HepG2 (cell line): ENCODE results near the gene MAGEB17. TPM values are rescaled to one million over a fixed set of nuclear protein-coding genes. Genes with fewer than 3 reads are reported as not detected.

Experiments
- ATAC-seq: fragments of 200-7000 bp; cut with Tn5 transposase; 3 replicates; pipeline ENCODE4 v1.9.1; 2020; ENCODE audit warnings: mild to moderate bottlenecking, moderate library complexity
- BruUV-seq: library from RNA; stranded (reverse); fragments of 400-500 nt; replicated peaks from 2 replicates; lab custom pipeline; 2021; lab: Mats Ljungman, UMichigan
- CTCF ChIA-PET: fragments of 300-600 bp; formaldehyde crosslinking; extraction: SDS; loops from one replicate; lab custom pipeline; 2021; ENCODE audit warnings: low total read pairs, inconsistent platforms, low intra/inter-chr PET ratio; lab: Yijun Ruan, JAX
- POLR2A ChIA-PET: fragments of 350-600 bp; sonication (Branson Sonifier 250); formaldehyde crosslinking; loops from one replicate; lab custom pipeline; 2020; ENCODE audit warnings: antibody characterized with exemption, inconsistent platforms; lab: Yijun Ruan, JAX
- DNase-seq: peaks from one replicate; pipeline ENCODE4 v3.0.0-alpha.2; 2015; ENCODE audit warnings: low spot score
- FAIRE-seq: peaks from 3 replicates; lab custom pipeline; 2011; peaks lifted over from hg19 to GRCh38; lab: Jason Lieb, UNC
- H2AFZ ChIP-seq: one replicate; pipeline ENCODE4 v1.6.1; 2011; ENCODE audit warnings: low read length, inconsistent platforms
- H3K27ac ChIP-seq: fragments of 300-600 bp; 3 replicates; pipeline ENCODE4 v1.8.0; 2011; ENCODE audit warnings: mixed run types, mild to moderate bottlenecking, mixed read lengths, low read length, inconsistent platforms; ENCODE audit not compliant: insufficient read depth; ENCODE audit errors: extremely low read length
- H3K27me3 ChIP-seq, 2 experiments: fragments of 200-600 bp in 1 of 2; 2 replicates in 1 of 2; 3 replicates in 1 of 2; pipeline versions ENCODE4 v1.6.0 to v1.8.0; 2011; ENCODE audit warnings: low read length in 2 of 2, mild to moderate bottlenecking in 2 of 2, moderate library complexity in 2 of 2, inconsistent platforms in 1 of 2; ENCODE audit not compliant: insufficient read depth in 2 of 2, control insufficient read depth in 1 of 2
- H3K36me3 ChIP-seq, 2 experiments: fragments of 200-600 bp in 1 of 2; replicated peaks in 1 of 2; 2 replicates in 1 of 2; 3 replicates in 1 of 2; pipeline versions ENCODE4 v1.5.1 to v1.8.0; 2011; ENCODE audit warnings: low read length in 2 of 2, inconsistent platforms in 1 of 2; ENCODE audit not compliant: insufficient read depth in 2 of 2, control insufficient read depth in 1 of 2
- H3K4me1 ChIP-seq: 2 replicates; pipeline ENCODE4 v1.5.1; 2012; ENCODE audit warnings: low read length, inconsistent platforms; ENCODE audit not compliant: insufficient read depth
- H3K4me2 ChIP-seq: 2 replicates; pipeline ENCODE4 v1.6.0; 2011; ENCODE audit warnings: low read depth, low read length, inconsistent platforms
- H3K4me3 ChIP-seq, 3 experiments: fragments of 200-600 bp in 1 of 3; sonication (generic), shearing (Covaris generic) in 1 of 3; replicated peaks in 1 of 3; 2 replicates each; pipeline ENCODE4 v1.5.1; 2011 to 2016; ENCODE audit warnings: low read length in 3 of 3, inconsistent platforms in 2 of 3, low read depth in 2 of 3, mild to moderate bottlenecking in 2 of 3, control low read depth in 1 of 3, mixed read lengths in 1 of 3; ENCODE audit not compliant: insufficient read depth in 1 of 3
- H3K79me2 ChIP-seq: one replicate; pipeline ENCODE4 v1.6.1; 2011; ENCODE audit warnings: low read length, inconsistent platforms; ENCODE audit not compliant: insufficient read depth
- H3K9ac ChIP-seq: 2 replicates; pipeline ENCODE4 v1.6.0; 2011; ENCODE audit warnings: mild to moderate bottlenecking, low read depth, low read length, inconsistent platforms; ENCODE audit not compliant: insufficient read depth
- H3K9me3 ChIP-seq: 2 replicates; pipeline ENCODE4 v1.5.1; 2012; ENCODE audit warnings: mild to moderate bottlenecking, low read length
- H4K20me1 ChIP-seq: 2 replicates; pipeline ENCODE4 v1.6.0; 2011; ENCODE audit warnings: inconsistent platforms, mild to moderate bottlenecking, low read length, moderate library complexity; ENCODE audit not compliant: insufficient read depth
- KDM4B ChIP-seq: sonication (generic); formaldehyde crosslinking; IDR thresholded peaks from 2 replicates; pipeline ENCODE4 v1.4.0; 2020; ENCODE audit warnings: missing genetic modification reagents
- TFDP2 ChIP-seq: sonication (generic); formaldehyde crosslinking; IDR thresholded peaks from 2 replicates; pipeline ENCODE4 v1.4.0; 2020; ENCODE audit warnings: missing genetic modification reagents
- YEATS4 ChIP-seq: sonication (generic); formaldehyde crosslinking; IDR thresholded peaks from 2 replicates; pipeline ENCODE4 v1.4.0; 2020; ENCODE audit warnings: missing genetic modification reagents, borderline replicate concordance
- WGBS: methylation state at CpG from one replicate; pipeline ENCODE4 v1.1.6; 2017; ENCODE audit warnings: low lambda C conversion rate; 5-methylcytosine and 5-hydroxymethylcytosine counted together
- in situ Hi-C: cut with HindIII; loops from 2 replicates; pipeline ENCODE4 v1.10.0; 2017; ENCODE audit warnings: low pct_unique_long_range_greater_than_20kb; ENCODE audit not compliant: extremely low pct_ligation_motif_present
- intact Hi-C: fragments of 100-400 bp; cut with micrococcal nuclease; formaldehyde crosslinking; loops from one replicate; pipeline ENCODE4 v1.10.0; 2022; ENCODE audit not compliant: unreplicated experiment
- polyA plus RNA-seq, 8 experiments: library from polyadenylated mRNA; depleted of rRNA in 3 of 8; stranded (reverse) in 7 of 8; unstranded in 1 of 8; fragments of >200 nt; fragmentation: Illumina TruSeq in 4 of 8; extraction: Trizol in 4 of 8; gene quantifications; 2 replicates each; pipeline versions ENCODE4 v1.2.1 to v1.2.3, GENCODE V29; 2011 to 2016; ENCODE audit warnings: low read depth in 4 of 8, missing spikeins in 1 of 8, mixed read lengths in 1 of 8; ENCODE audit not compliant: insufficient read depth in 1 of 8
- total RNA-seq, 5 experiments: library from RNA; depleted of rRNA; stranded (reverse); fragments of >200 nt; fragmentation: Illumina TruSeq; extraction: Trizol; gene quantifications; 2 replicates each; pipeline ENCODE4 v1.2.3, GENCODE V29; 2016; ENCODE audit warnings: low read depth in 1 of 5

The MAGEB17 gene
- total and polyA plus RNA-seq, 2 of the 13 experiments (the other 11 are each of a cell fraction or from before 2014, with no cell fraction given), result not detected

GRCh38 chrX:16210061-16210460 lies 42.8 kb downstream of the MAGEB17 start:
- Histone ChIP-seq H4K20me1 (no peaks in the 10 kb centered on the region), H3K27me3 (no peaks in the 10 kb centered on the region), H3K9me3 (no peaks in the 10 kb centered on the region), H3K27ac (no peak overlapping the region), H3K36me3 (no peaks in the 10 kb centered on the region)
- intact Hi-C loops, result no loop called here
- no peak for FAIRE-seq
- BruUV-seq, result no TSS peak
- CTCF ChIA-PET, result no interaction called here
- no peak for TF ChIP-seq TFDP2
- TF ChIP-seq, all 625 proteins: peak for 0
- DNase-seq, result no peak
- Histone ChIP-seq H2AFZ (no peak overlapping the region), H3K4me1 (no peaks in the 10 kb centered on the region), H3K9ac (no peak overlapping the region), H3K4me2 (no peak overlapping the region), H3K79me2 (no peaks in the 10 kb centered on the region), H3K4me3 (no peak overlapping the region)
- ATAC-seq, result no peak
- in situ Hi-C loops, result no loop called here
- 67% methylated on average over 2 of the region's 3 CpGs for WGBS
- POLR2A ChIA-PET, result no interaction called here

- ATAC-seq, result no peak
- no peak for DNase-seq
- Histone ChIP-seq H3K27ac (no peak overlapping the region), H2AFZ (no peak overlapping the region), H3K4me3 (no peak overlapping the region), H3K4me1 (no peaks in the 10 kb centered on the region), H3K36me3 (no peaks in the 10 kb centered on the region), H3K9me3 (no peaks in the 10 kb centered on the region), H3K27me3 (no peaks in the 10 kb centered on the region), H3K4me2 (no peak overlapping the region), H3K9ac (no peak overlapping the region), H3K79me2 (no peaks in the 10 kb centered on the region), H4K20me1 (no peaks in the 10 kb centered on the region)
- BruUV-seq, result no TSS peak
- intact Hi-C loops, result no loop called here
- no peak for FAIRE-seq
- TF ChIP-seq YEATS4, result no peak
- no peak for TF ChIP-seq KDM4B
- in situ Hi-C loops, result no loop called here
- 0% methylated on average over 2 of the region's 2 CpGs for WGBS
- ChIA-PET POLR2A (no interaction called here), CTCF (no interaction called here)
These were observed 44.7 kb downstream of the MAGEB17 start for GRCh38 chrX:16212024-16212423.
